Renal cortex interstitium (tissue), 15 donors: ENCODE results near the gene NPRL2. TPM values are rescaled to one million over a fixed set of nuclear protein-coding genes. Genes with fewer than 3 reads are reported as not detected.

Source experiments
- DNase-seq, 11 donors: peaks; one replicate each; pipeline ENCODE4 v3.0.0-alpha.2; 2013; ENCODE audit warnings: low read depth in 9 of 11, low spot score in 4 of 11; ENCODE audit errors: extremely low read depth in 1 of 11
- long read RNA-seq, 16 experiments: transcript quantifications; one replicate each; lab custom pipeline, GENCODE V29; 2026
- polyA plus RNA-seq, 3 donors: library from polyadenylated mRNA; unstranded; fragments of 120-200 nt; gene quantifications; one replicate each; pipeline ENCODE4 v1.2.1, GENCODE V29; 2013; ENCODE audit not compliant: insufficient read length in 3 of 3

Gene NPRL2
- 10 to 100 TPM; 30.2 to 35.9 (median 30.5) TPM for polyA plus RNA-seq
- long read RNA-seq, donor 1, partial matches to known transcripts = 0 of 5 reads
- long read RNA-seq, donor 1, other reads (novel, unspliced or antisense) = 0 of 5 reads
- long read RNA-seq, donor 2, partial matches to known transcripts = 0 of 3 reads
- long read RNA-seq, donor 2, other reads (novel, unspliced or antisense) = 0 of 3 reads
- long read RNA-seq, donor 3, transcript NPRL2-201 (11 exons, 1,700 nt) = major isoform, 6 of 21 reads
- long read RNA-seq, donor 3, partial matches to known transcripts = 7 of 21 reads
- long read RNA-seq, donor 3, other reads (novel, unspliced or antisense) = 8 of 21 reads
- long read RNA-seq, donor 4, transcript NPRL2-201 (11 exons, 1,700 nt) = major isoform, 8 of 8 reads
- long read RNA-seq, donor 4, partial matches to known transcripts = 0 of 8 reads
- long read RNA-seq, donor 4, other reads (novel, unspliced or antisense) = 0 of 8 reads
- long read RNA-seq, donor 5 = 0 reads
- long read RNA-seq, donor 6, transcript NPRL2-201 (11 exons, 1,700 nt) = major isoform, 5 of 14 reads
- long read RNA-seq, donor 6, partial matches to known transcripts = 6 of 14 reads
- long read RNA-seq, donor 6, other reads (novel, unspliced or antisense) = 0 of 14 reads
- long read RNA-seq, donor 7, transcript NPRL2-201 (11 exons, 1,700 nt) = major isoform, 6 of 21 reads
- long read RNA-seq, donor 7, partial matches to known transcripts = 12 of 21 reads
- long read RNA-seq, donor 7, other reads (novel, unspliced or antisense) = 0 of 21 reads
- long read RNA-seq, donor 8, transcript NPRL2-201 (11 exons, 1,700 nt) = major isoform, 11 of 19 reads
- long read RNA-seq, donor 8, partial matches to known transcripts = 8 of 19 reads
- long read RNA-seq, donor 8, other reads (novel, unspliced or antisense) = 0 of 19 reads
- long read RNA-seq, donor 9, transcript NPRL2-201 (11 exons, 1,700 nt) = major isoform, 9 of 24 reads
- long read RNA-seq, donor 9, partial matches to known transcripts = 14 of 24 reads
- long read RNA-seq, donor 9, other reads (novel, unspliced or antisense) = 0 of 24 reads
- long read RNA-seq, donor 10, transcript NPRL2-201 (11 exons, 1,700 nt) = major isoform, 5 of 12 reads
- long read RNA-seq, donor 10, partial matches to known transcripts = 6 of 12 reads
- long read RNA-seq, donor 10, other reads (novel, unspliced or antisense) = 0 of 12 reads
- long read RNA-seq, donor 11, partial matches to known transcripts = 0 of 4 reads
- long read RNA-seq, donor 11, other reads (novel, unspliced or antisense) = 0 of 4 reads
- long read RNA-seq, donor 12, partial matches to known transcripts = 6 of 9 reads
- long read RNA-seq, donor 12, other reads (novel, unspliced or antisense) = 0 of 9 reads
- long read RNA-seq, donor 13, transcript NPRL2-201 (11 exons, 1,700 nt) = major isoform, 7 of 33 reads
- long read RNA-seq, donor 13, partial matches to known transcripts = 0 of 33 reads
- long read RNA-seq, donor 13, other reads (novel, unspliced or antisense) = 24 of 33 reads
- long read RNA-seq, donor 14, transcript NPRL2-201 (11 exons, 1,700 nt) = major isoform, 5 of 6 reads
- long read RNA-seq, donor 14, partial matches to known transcripts = 0 of 6 reads
- long read RNA-seq, donor 14, other reads (novel, unspliced or antisense) = 0 of 6 reads
- long read RNA-seq, donor 15, partial matches to known transcripts = 0 of 1 reads
- long read RNA-seq, donor 15, other reads (novel, unspliced or antisense) = 0 of 1 reads
- long read RNA-seq, donor 16, transcript NPRL2-201 (11 exons, 1,700 nt) = major isoform, 22 of 55 reads
- long read RNA-seq, donor 16, partial matches to known transcripts = 33 of 55 reads
- long read RNA-seq, donor 16, other reads (novel, unspliced or antisense) = 0 of 55 reads

DNA sequence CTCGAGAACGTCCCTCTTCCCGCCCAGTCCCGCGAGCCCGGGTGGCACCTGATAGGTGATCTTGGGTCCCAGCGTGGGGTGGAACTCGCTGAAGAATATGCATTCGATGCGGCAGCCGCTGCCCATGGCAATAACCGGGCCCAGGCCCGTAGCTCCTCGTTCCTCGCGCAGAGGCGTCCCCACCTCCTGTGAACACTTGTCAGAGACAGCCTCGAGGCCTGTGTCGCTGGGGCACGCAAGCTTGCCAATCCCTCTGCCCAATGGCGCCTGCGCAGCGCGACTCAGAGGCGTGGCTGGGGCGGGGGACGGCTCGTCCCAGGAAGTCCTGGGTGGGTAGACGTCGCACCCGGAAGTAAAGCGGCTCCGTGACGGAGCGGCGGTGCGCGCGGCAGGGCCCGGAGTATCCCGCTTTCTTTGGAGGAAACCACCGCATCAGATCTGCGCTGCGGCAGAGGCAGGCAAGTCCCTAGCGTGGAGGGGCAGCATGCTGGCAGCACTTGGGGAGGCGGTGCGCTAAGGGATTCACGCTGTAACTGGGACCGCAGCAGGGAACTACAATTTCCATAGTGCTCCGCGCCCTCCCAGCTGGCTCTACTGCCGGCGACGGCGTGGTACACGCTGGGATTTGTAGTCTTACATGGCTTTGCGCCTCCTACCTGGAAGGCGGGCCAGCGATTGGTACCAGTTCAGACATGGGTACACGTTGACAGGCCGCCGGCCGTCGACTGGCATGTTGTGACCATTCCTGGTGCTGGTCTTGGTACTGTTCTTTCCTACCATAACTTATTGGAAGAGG is at the start of gene NPRL2, which contains the start of gene CYB561D2:
Gene NPRL2 (minus strand): TSS at position 249 of the 796 bp plus-strand sequence. CDS start 123 bp downstream, at position 126.
Gene CYB561D2 (plus strand): TSS at position 336 of the 796 bp plus-strand sequence. CDS start 572 bp downstream, outside the sequence.
- peak; percentile 70 to 92 (median 88) for DNase-seq

DNA sequence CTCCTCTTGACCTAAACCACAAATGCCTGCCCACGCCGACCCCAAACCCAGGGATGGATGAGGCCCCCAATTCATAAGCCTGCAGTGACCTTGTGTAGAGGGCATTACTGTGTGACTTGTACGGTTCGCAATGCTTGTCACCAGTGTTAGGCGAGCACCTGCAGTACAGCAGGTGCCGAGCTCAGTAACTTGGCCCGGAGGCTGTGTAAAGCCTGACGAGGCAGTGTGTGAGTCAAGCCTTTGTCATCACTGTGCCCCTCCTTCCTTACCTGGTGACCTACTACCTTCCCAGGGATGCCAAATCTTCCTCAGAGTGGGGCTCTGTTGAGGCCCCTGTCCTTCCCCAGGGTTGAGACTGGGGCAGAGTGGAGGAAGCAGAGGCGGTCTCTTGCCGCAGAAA is 45.9 kb upstream of the NPRL2 start:
- no peak for DNase-seq

GRCh38 chr3:50395070-50395860 is 44.7 kb upstream of the NPRL2 start:
- DNase-seq = no peak

GRCh38 chr3:50393061-50393460 is 42.5 kb upstream of the NPRL2 start:
- DNase-seq = no peak

- no peak for DNase-seq
These were observed 41.6 kb upstream of the NPRL2 start for GRCh38 chr3:50392101-50392715.

- no peak for DNase-seq
These were observed 40.1 kb upstream of the NPRL2 start for GRCh38 chr3:50390508-50391224.

DNA sequence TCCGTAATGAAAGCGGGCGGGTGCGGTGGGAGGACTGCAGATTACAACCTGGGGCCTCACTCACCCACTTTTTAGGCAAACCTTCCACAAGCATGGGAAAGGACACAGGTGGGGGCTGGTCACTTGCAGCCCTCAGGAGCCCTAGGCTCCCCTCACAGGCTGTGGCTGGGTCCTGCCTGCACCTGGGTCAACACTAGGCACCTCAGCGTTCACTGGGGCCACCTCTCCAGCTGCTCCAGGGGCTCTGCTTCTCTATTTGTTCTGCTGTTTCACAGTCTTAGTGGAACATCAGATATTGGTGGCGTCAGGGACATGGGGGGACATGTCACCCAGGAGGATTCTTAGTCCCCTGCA is 38.8 kb upstream of the NPRL2 start:
- no peak for DNase-seq

DNA sequence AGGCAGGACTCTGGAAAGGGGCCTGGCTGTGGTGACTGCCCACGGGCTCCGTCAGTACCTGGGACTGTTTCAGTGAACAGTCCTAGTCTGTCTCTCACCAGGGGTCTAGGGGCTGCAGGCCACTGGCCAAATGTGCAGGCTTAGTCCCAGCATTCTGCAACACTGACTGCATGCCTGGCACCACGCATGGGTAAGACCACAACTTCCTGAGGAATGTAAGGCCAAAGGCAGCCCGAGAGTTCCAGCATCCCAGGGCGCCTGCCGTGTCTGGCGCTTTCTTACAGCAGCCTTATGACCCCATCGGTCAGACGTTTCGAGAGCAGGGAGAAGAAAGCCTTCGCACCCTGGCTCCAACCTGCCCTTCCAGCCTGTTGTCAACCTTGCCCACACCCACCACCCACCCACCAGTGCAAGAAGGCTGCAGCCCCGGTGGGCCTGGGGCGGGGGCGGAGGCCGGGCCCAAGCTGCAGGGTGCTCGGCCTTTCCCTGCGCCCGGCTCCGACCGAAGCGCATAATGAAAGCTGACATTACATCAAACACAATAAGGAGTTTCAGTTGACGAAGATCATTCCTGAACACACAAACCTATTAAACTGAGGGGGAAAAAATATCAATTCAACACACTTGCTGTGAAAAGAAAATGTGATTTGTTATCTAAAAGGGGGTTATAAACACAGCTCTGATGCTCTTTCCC is 38.3 kb upstream of the NPRL2 start:
- no peak for DNase-seq

- DNase-seq = no peak
These were observed 37.6 kb upstream of the NPRL2 start for GRCh38 chr3:50388016-50388719.

DNA sequence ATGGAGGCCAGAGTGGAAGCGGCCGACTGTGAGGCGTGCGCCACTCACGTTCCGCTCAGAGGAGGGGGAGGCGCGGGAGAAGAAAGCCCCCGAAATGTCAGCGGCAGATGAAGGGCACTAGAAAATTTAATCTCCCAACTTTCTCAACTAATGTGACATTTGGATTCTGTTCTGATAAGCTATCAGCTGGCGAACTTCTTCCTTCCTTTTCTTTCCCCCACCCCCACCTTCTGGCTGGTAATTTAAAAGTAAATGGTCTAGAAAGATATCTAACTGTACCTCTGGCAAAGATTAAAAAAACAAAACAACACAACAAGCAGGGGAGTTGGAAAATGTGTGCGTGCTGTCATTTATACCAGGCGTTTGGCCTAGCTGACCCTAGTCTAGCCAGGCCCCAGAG is 35.2 kb upstream of the NPRL2 start:
- DNase-seq = no peak

GRCh38 chr3:50383750-50384149 is 33.2 kb upstream of the NPRL2 start:
- DNase-seq = no peak

GRCh38 chr3:50382722-50383121 is 32.1 kb upstream of the NPRL2 start:
- DNase-seq = no peak

DNA sequence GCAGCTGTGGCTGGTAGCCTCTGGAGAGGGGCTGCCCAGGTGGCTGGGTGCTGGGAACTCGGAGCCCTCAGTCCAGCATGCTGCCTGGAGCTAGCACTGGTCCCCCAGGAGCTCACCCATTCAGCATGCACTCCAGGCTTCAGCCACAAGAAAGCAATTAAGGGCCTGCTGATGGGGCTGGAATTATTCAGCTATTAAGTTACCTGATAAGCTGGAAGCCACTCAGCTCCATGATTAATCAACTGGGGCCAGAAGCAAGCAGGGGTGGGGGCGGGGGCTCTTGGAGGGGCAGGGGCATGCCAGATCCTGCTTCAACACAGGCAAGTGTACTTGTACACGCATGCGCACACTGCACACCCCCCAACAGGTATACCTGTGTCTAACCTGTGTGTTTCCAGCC is 30.8 kb upstream of the NPRL2 start:
- DNase-seq = no peak

GRCh38 chr3:50380405-50381085 is 30.0 kb upstream of the NPRL2 start:
- no peak for DNase-seq
